H1 (cell line): ENCODE measurements around the gene MEX3C. TPM values are rescaled to one million over a fixed set of nuclear protein-coding genes. Genes with fewer than 3 reads are reported as not detected.

Experiments used
- CTCF ChIA-PET: fragments of 300-600 bp; sonication (Branson Sonifier 250); formaldehyde crosslinking; loops from one replicate; lab custom pipeline; 2021; ENCODE audit not compliant: partially characterized antibody; lab: Charles Lee
- POLR2A ChIA-PET: fragments of 300-600 bp; sonication (Branson Sonifier 250); formaldehyde crosslinking; loops from one replicate; lab custom pipeline; 2021; ENCODE audit warnings: inconsistent platforms; ENCODE audit not compliant: partially characterized antibody; lab: Charles Lee
- DNase-seq, 2 experiments: peaks; one replicate each; pipeline versions ENCODE4 v3.0.0 to v3.0.0-alpha.2; 2010 to 2022; ENCODE audit warnings: low spot score in 2 of 2, low read depth in 1 of 2, mixed read lengths in 1 of 2
- FAIRE-seq: peaks from 2 replicates; lab custom pipeline; 2011; peaks lifted over from hg19 to GRCh38; lab: Jason Lieb, UNC
- H2AFZ ChIP-seq: 2 replicates; pipeline ENCODE4 v1.8.1; 2012; ENCODE audit warnings: low read length, inconsistent platforms
- H2AK5ac ChIP-seq: 2 replicates; pipeline ENCODE4 v1.6.1; 2013; ENCODE audit warnings: low read depth, low read length
- H2BK120ac ChIP-seq: replicated peaks from 2 replicates; pipeline ENCODE3; 2013; ENCODE audit warnings: low read depth, low read length, inconsistent platforms
- H2BK12ac ChIP-seq: 2 replicates; pipeline ENCODE4 v1.6.1; 2013; ENCODE audit warnings: low read depth, low read length
- H2BK15ac ChIP-seq: 2 replicates; pipeline ENCODE4 v1.6.1; 2013; ENCODE audit warnings: low read length
- H2BK20ac ChIP-seq: 2 replicates; pipeline ENCODE4 v1.6.1; 2013; ENCODE audit warnings: low read length
- H2BK5ac ChIP-seq: 2 replicates; pipeline ENCODE4 v1.6.1; 2013; ENCODE audit warnings: low read depth, low read length
- H3K14ac ChIP-seq: 2 replicates; pipeline ENCODE4 v1.6.1; 2013; ENCODE audit warnings: inconsistent platforms; ENCODE audit not compliant: insufficient read length
- H3K18ac ChIP-seq: 2 replicates; pipeline ENCODE4 v1.6.1; 2013; ENCODE audit warnings: low read length; ENCODE audit errors: extremely low read depth
- H3K23ac ChIP-seq: 2 replicates; pipeline ENCODE4 v1.6.1; 2013; ENCODE audit warnings: inconsistent platforms; ENCODE audit not compliant: insufficient read length
- H3K23me2 ChIP-seq: 2 replicates; pipeline ENCODE4 v1.6.1; 2013; ENCODE audit warnings: low read depth, low read length
- H3K27ac ChIP-seq: 2 replicates; pipeline ENCODE4 v1.6.1; 2011; ENCODE audit warnings: low read depth, low read length, inconsistent platforms
- H3K27me3 ChIP-seq, 4 experiments: replicated peaks in 1 of 4; 1 replicate in 1 of 4; 2 replicates in 3 of 4; pipeline versions ENCODE4 v1.6.1 to v1.8.1; 2011 to 2013; ENCODE audit warnings: low read length in 3 of 4, mild to moderate bottlenecking in 3 of 4, inconsistent platforms in 2 of 4, mixed read lengths in 2 of 4, moderate library complexity in 1 of 4; ENCODE audit not compliant: control insufficient read depth in 3 of 4, insufficient read depth in 3 of 4; ENCODE audit errors: extremely low read depth in 1 of 4
- H3K36me3 ChIP-seq, 4 experiments: 2 replicates each; pipeline versions ENCODE4 v1.6.1 to v1.8.1; 2011 to 2013; ENCODE audit warnings: mild to moderate bottlenecking in 4 of 4, low read length in 3 of 4, moderate library complexity in 2 of 4, control low read depth in 1 of 4, inconsistent platforms in 1 of 4; ENCODE audit not compliant: insufficient read depth in 4 of 4, control insufficient read depth in 2 of 4
- H3K4ac ChIP-seq: replicated peaks from 2 replicates; pipeline ENCODE3; 2013; ENCODE audit warnings: low read length, low read depth, mixed read lengths, inconsistent platforms; ENCODE audit not compliant: insufficient read length
- H3K4me1 ChIP-seq, 4 experiments: replicated peaks in 1 of 4; 1 replicate in 1 of 4; 2 replicates in 3 of 4; pipeline versions ENCODE4 v1.6.1 to v1.8.1; 2011 to 2013; ENCODE audit warnings: low read length in 3 of 4, inconsistent platforms in 2 of 4, mixed read lengths in 1 of 4; ENCODE audit not compliant: insufficient read depth in 4 of 4, control insufficient read depth in 3 of 4
- H3K4me2 ChIP-seq, 2 experiments: 2 replicates each; pipeline versions ENCODE4 v1.6.1 to v1.8.1; 2011 to 2013; ENCODE audit warnings: low read depth in 2 of 2, low read length in 2 of 2, control low read depth in 1 of 2, inconsistent platforms in 1 of 2, mild to moderate bottlenecking in 1 of 2; ENCODE audit not compliant: insufficient read depth in 1 of 2
- H3K4me3 ChIP-seq, 4 experiments: fragments of 200-600, 300-600 bp in 1 of 4; sonication (generic), shearing (Covaris generic), sonication (Bioruptor Twin) in 1 of 4; 2 replicates each; pipeline versions ENCODE4 v1.5.1 to v1.8.1; 2011 to 2016; ENCODE audit warnings: low read length in 4 of 4, low read depth in 3 of 4, control low read depth in 2 of 4, inconsistent platforms in 2 of 4, mild to moderate bottlenecking in 2 of 4, mixed read lengths in 1 of 4, moderate library complexity in 1 of 4; ENCODE audit not compliant: insufficient read depth in 2 of 4; ENCODE audit errors: extremely low read depth in 1 of 4
- H3K56ac ChIP-seq: replicated peaks from 2 replicates; pipeline ENCODE3; 2013; ENCODE audit warnings: low read depth, mild to moderate bottlenecking, mixed read lengths, low read length, inconsistent platforms; ENCODE audit not compliant: insufficient read length
- H3K79me1 ChIP-seq: 2 replicates; pipeline ENCODE4 v1.6.1; 2013; ENCODE audit warnings: low read depth, low read length, control low read depth
- H3K79me2 ChIP-seq, 2 experiments: 2 replicates each; pipeline versions ENCODE4 v1.6.1 to v1.8.1; 2012 to 2013; ENCODE audit warnings: low read length in 2 of 2, mild to moderate bottlenecking in 2 of 2, inconsistent platforms in 1 of 2; ENCODE audit not compliant: insufficient read depth in 2 of 2, control insufficient read depth in 1 of 2
- H3K9ac ChIP-seq, 4 experiments: replicated peaks in 1 of 4; 1 replicate in 1 of 4; 2 replicates in 3 of 4; pipeline versions ENCODE4 v1.6.1 to v1.8.1; 2011 to 2013; ENCODE audit warnings: low read depth in 3 of 4, low read length in 3 of 4, control low read depth in 2 of 4, mild to moderate bottlenecking in 2 of 4, moderate library complexity in 2 of 4, inconsistent platforms in 1 of 4; ENCODE audit errors: extremely low read depth in 1 of 4
- H3K9me3 ChIP-seq, 2 experiments: 2 replicates each; pipeline versions ENCODE4 v1.6.1 to v1.8.1; 2012 to 2013; ENCODE audit warnings: mild to moderate bottlenecking in 2 of 2, moderate library complexity in 2 of 2, control low read depth in 1 of 2, inconsistent platforms in 1 of 2, low read depth in 1 of 2, low read length in 1 of 2, mixed read lengths in 1 of 2; ENCODE audit not compliant: insufficient read depth in 2 of 2
- H4K20me1 ChIP-seq, 2 experiments: replicated peaks in 1 of 2; 2 replicates each; pipeline versions ENCODE3 to v1.8.1; 2011 to 2013; ENCODE audit warnings: inconsistent platforms in 2 of 2, low read length in 2 of 2, mild to moderate bottlenecking in 1 of 2; ENCODE audit not compliant: insufficient read depth in 2 of 2, control insufficient read depth in 1 of 2
- H4K5ac ChIP-seq: 2 replicates; pipeline ENCODE4 v1.6.1; 2013; ENCODE audit warnings: low read length, low read depth, mixed read lengths, inconsistent platforms; ENCODE audit not compliant: insufficient read length
- H4K8ac ChIP-seq: 2 replicates; pipeline ENCODE4 v1.8.0; 2013; ENCODE audit warnings: mild to moderate bottlenecking, moderate library complexity, low read length, inconsistent platforms; ENCODE audit not compliant: insufficient read depth; ENCODE audit errors: extremely low read depth
- H4K91ac ChIP-seq: replicated peaks from 2 replicates; pipeline ENCODE3; 2013; ENCODE audit warnings: low read length, mixed read lengths, inconsistent platforms; ENCODE audit not compliant: insufficient read length
- HDAC6 ChIP-seq: IDR thresholded peaks from one replicate; pipeline ENCODE4 v1.7.1; 2012; ENCODE audit warnings: low read depth, mild to moderate bottlenecking, inconsistent platforms, low read length, moderate library complexity
- RFX5 ChIP-seq: IDR thresholded peaks from 2 replicates; pipeline ENCODE4 v1.6.1; 2011; ENCODE audit warnings: low read depth, low read length, improper control_type of control experiment, borderline replicate concordance
- TCF12 ChIP-seq: IDR thresholded peaks from 2 replicates; pipeline ENCODE4 v1.6.1; 2011; ENCODE audit warnings: low read depth, mild to moderate bottlenecking, low read length
- WGBS, 2 experiments: shearing (Covaris generic) in 1 of 2; methylation state at CpG; one replicate each; pipeline versions ENCODE4 v1.1.6 to v1.1.7; 2013 to 2015; ENCODE audit warnings: low lambda C conversion rate in 2 of 2, mixed read lengths in 2 of 2, inconsistent platforms in 1 of 2, low coverage in 1 of 2, missing lambda C conversion rate in 1 of 2; ENCODE audit not compliant: insufficient replicate concordance in 2 of 2, insufficient coverage in 1 of 2, insufficient read length in 1 of 2; ENCODE audit errors: extremely low coverage in 1 of 2, missing lambda C conversion rate in 1 of 2; 5-methylcytosine and 5-hydroxymethylcytosine counted together
- polyA plus RNA-seq, 7 experiments: library from polyadenylated mRNA; depleted of rRNA in 3 of 7; stranded (reverse) in 5 of 7; unstranded in 2 of 7; fragments of >200 nt in 5 of 7; fragments of 200-250 nt in 2 of 7; gene quantifications; 1 replicate in 5 of 7; 2 replicates in 1 of 7; 4 replicates in 1 of 7; pipeline versions ENCODE4 v1.2.1 to v1.2.3, GENCODE V29; 2011 to 2013; ENCODE audit warnings: missing spikeins in 2 of 7, mixed read lengths in 2 of 7
- total RNA-seq: library from RNA; stranded (reverse); fragmentation: NEBNext Ultra II Directional; extraction: Animal tissue kit (Norgen Biotek cat#: 25700); gene quantifications from 2 replicates; pipeline ENCODE4 v1.2.1, GENCODE V29; 2021

MEX3C gene
- total and polyA plus RNA-seq, 2 of the 8 experiments (the other 6 are each of a cell fraction or from before 2014, with no cell fraction given): 48.2 to 103 TPM

DNA sequence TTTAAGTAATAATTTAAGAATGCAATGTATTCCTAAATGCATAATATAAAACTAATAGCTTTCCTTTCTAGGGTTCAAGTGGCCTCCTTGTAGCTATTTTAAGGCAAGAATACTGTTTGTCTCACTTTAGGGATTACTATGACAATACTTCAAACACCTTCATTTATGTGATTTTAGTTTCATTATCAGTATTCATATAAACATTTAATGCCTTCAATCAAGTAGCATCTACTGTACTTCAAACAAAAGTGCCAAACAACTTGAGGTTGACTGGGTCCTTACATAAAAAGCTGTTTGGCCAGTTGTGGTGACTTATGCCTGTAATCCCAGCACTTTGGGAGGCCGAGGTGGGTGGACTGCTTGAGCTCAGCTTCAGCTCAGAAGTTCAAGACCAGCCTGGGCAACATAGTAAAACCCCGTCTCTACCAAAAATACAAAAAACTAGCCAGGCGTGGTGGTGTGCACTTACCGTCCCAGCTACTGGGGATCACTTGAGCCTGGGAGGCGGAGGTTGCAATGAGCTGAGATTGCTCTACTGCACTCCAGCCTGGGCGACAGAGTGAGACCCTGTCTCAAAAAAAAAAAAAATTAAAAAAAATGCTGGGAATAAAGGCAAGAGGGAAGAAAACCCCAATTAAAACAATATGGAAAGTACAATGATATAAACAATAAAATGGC, 9.3 kb downstream of the MEX3C start:
- Histone ChIP-seq H2BK120ac (no peak overlapping the region), H3K56ac (no peak overlapping the region), H4K5ac (no peak overlapping the region), H2AFZ (no peak overlapping the region), H2BK5ac (no peak overlapping the region), H4K20me1 (peaks cover 29 to 31% of the 10 kb centered on the region in 2 experiments), H2BK20ac (no peak overlapping the region), H3K23me2 (no peaks in the 10 kb centered on the region), H3K79me2 (peaks cover 54 to 100% of the 10 kb centered on the region in 2 experiments), H3K14ac (no peak overlapping the region), H3K4me1 (peaks cover 0 to 20% (median 10%) of the 10 kb centered on the region in 4 experiments; a peak in 6 of 7 replicates), H3K27ac (no peak overlapping the region), H4K91ac (no peak overlapping the region), H2BK12ac (no peak overlapping the region), H3K4me3 (no peak overlapping the region), H2AK5ac (no peak overlapping the region), H3K4me2 (no peak overlapping the region), H4K8ac (no peak overlapping the region), H3K9ac (no peak overlapping the region), H3K4ac (no peak overlapping the region), H2BK15ac (no peak overlapping the region), H3K18ac (no peak overlapping the region), H3K36me3 (peaks cover 5 to 36% (median 16%) of the 10 kb centered on the region in 4 experiments; a peak in 7 of 8 replicates), H3K23ac (no peak overlapping the region), H3K79me1 (peaks cover 10% of the 10 kb centered on the region), H3K9me3 (no peaks in the 10 kb centered on the region), H3K27me3 (no peaks in the 10 kb centered on the region)
- POLR2A ChIA-PET: interaction anchor here (0.9 to 13.1 kb wide), 3 partner anchors 7 to 23 kb away, joined by 3 to 128 read pairs (median 3); partner anchors contain the start of gene MEX3C
- FAIRE-seq (no peak), DNase-seq (no peak)
- 81% methylated on average over 6 of the region's 6 CpGs; no CpG with 5 or more reads in 1 of the 2 experiments for WGBS, 2 experiments
- CTCF ChIA-PET: interaction anchor here (1.7 kb wide), 1 partner anchor 20 kb away, joined by 5 read pairs; no protein-coding TSS in a partner anchor
- TF ChIP-seq HDAC6 (no peak), TCF12 (no peak), RFX5 (no peak)
